HCT116 (cell line): Measurements from ENCODE around the gene CHFR. TPM values are rescaled to one million over a fixed set of nuclear protein-coding genes. Genes with fewer than 3 reads are reported as not detected.
A peak's percentile ranks its signal among the peaks of the same experiment; 100 is the strongest.

Source experiments
- ATAC-seq: fragments of 200-7000 bp; cut with Tn5 transposase; 2 replicates; pipeline ENCODE4 v1.9.1; 2020; ENCODE audit warnings: mild to moderate bottlenecking, moderate library complexity
- BruUV-seq: library from RNA; stranded (reverse); fragments of 400-500 nt; replicated peaks from 2 replicates; lab custom pipeline; 2021; lab: Mats Ljungman, UMichigan
- CTCF ChIA-PET: fragments of 300-600 bp; sonication (Branson Sonifier 250); formaldehyde crosslinking; loops from one replicate; lab custom pipeline; 2021; ENCODE audit warnings: antibody characterized with exemption; lab: Charles Lee
- POLR2A ChIA-PET: fragments of 300-600, 350-600 bp; sonication (Branson Sonifier 250); formaldehyde crosslinking; loops from one replicate; lab custom pipeline; 2021; ENCODE audit warnings: antibody characterized with exemption; lab: Charles Lee
- RAD21 ChIA-PET, 2 experiments: fragments of 300-600 bp; sonication (Branson Sonifier 250); formaldehyde crosslinking; loops; one replicate each; lab custom pipeline; 2023; ENCODE audit warnings: low total read pairs in 2 of 2; ENCODE audit not compliant: uncharacterized antibody in 2 of 2, unreplicated experiment in 2 of 2, low non-redundant PET in 1 of 2; lab: Charles Lee
- DNase-seq: peaks from one replicate; pipeline ENCODE4 v3.0.0-alpha.2; 2010; ENCODE audit warnings: low read depth, low spot score
- H2AFZ ChIP-seq: fragments of 200-600 bp; shearing (Covaris generic), sonication (generic); 2 replicates; pipeline ENCODE4 v1.6.1; 2017; ENCODE audit warnings: low read depth, mixed run types, mixed read lengths, antibody characterized with exemption, low read length; ENCODE audit not compliant: poor library complexity, severe bottlenecking
- H3K27ac ChIP-seq: 2 replicates; pipeline ENCODE4 v1.5.1; 2012; ENCODE audit warnings: low read depth, low read length
- H3K27me3 ChIP-seq: fragments of 200-600 bp; sonication (generic); 2 replicates; pipeline ENCODE4 v1.6.1; 2016; ENCODE audit warnings: mixed run types, low read length, mixed read lengths; ENCODE audit not compliant: insufficient read depth
- H3K36me3 ChIP-seq, 2 experiments: fragments of 200-500 bp in 1 of 2; fragments of 200-600 bp in 1 of 2; sonication (Bioruptor generic) in 1 of 2; sonication (generic) in 1 of 2; 2 replicates each; pipeline versions ENCODE4 v1.5.1 to v1.6.1; 2014 to 2016; ENCODE audit warnings: low read length in 2 of 2, inconsistent platforms in 1 of 2, mixed read lengths in 1 of 2, mixed run types in 1 of 2; ENCODE audit not compliant: insufficient read depth in 2 of 2, control insufficient read depth in 1 of 2
- H3K4me1 ChIP-seq, 2 experiments: fragments of 200-600 bp in 1 of 2; sonication (generic) in 1 of 2; 2 replicates each; pipeline versions ENCODE4 v1.5.1 to v1.6.1; 2012 to 2017; ENCODE audit warnings: low read length in 2 of 2, inconsistent platforms in 1 of 2, mild to moderate bottlenecking in 1 of 2, mixed read lengths in 1 of 2, mixed run types in 1 of 2, moderate library complexity in 1 of 2; ENCODE audit not compliant: insufficient read depth in 2 of 2, control insufficient read depth in 1 of 2
- H3K4me2 ChIP-seq: fragments of 200-600 bp; sonication (generic); 2 replicates; pipeline ENCODE4 v1.6.1; 2017; ENCODE audit warnings: mixed run types, low read length, mixed read lengths
- H3K4me3 ChIP-seq, 2 experiments: fragments of 200-600 bp in 1 of 2; sonication (generic) in 1 of 2; replicated peaks in 1 of 2; 2 replicates each; pipeline ENCODE4 v1.5.1; 2011 to 2016; ENCODE audit warnings: low read length in 2 of 2, control low read depth in 1 of 2, low read depth in 1 of 2, mild to moderate bottlenecking in 1 of 2, mixed read lengths in 1 of 2, mixed run types in 1 of 2
- H3K79me2 ChIP-seq: fragments of 200-600 bp; sonication (generic); 2 replicates; pipeline ENCODE4 v1.6.1; 2017; ENCODE audit warnings: mild to moderate bottlenecking, mixed run types, low read length, moderate library complexity, mixed read lengths; ENCODE audit not compliant: insufficient read depth
- H3K9ac ChIP-seq: fragments of 200-600 bp; sonication (generic); 2 replicates; pipeline ENCODE4 v1.6.1; 2016; ENCODE audit warnings: low read length, mixed read lengths
- H3K9me2 ChIP-seq: fragments of 200-600 bp; sonication (generic), shearing (Covaris generic); 2 replicates; pipeline ENCODE4 v1.6.1; 2017; ENCODE audit warnings: mixed run types, mild to moderate bottlenecking, moderate library complexity; ENCODE audit not compliant: insufficient read depth
- H3K9me3 ChIP-seq, 2 experiments: fragments of 200-500 bp in 1 of 2; fragments of 200-600 bp in 1 of 2; sonication (Bioruptor generic) in 1 of 2; sonication (generic) in 1 of 2; 2 replicates each; pipeline ENCODE4 v1.6.1; 2014 to 2017; ENCODE audit warnings: low read length in 2 of 2, mixed read lengths in 2 of 2, inconsistent platforms in 1 of 2, low read depth in 1 of 2, mild to moderate bottlenecking in 1 of 2, mixed run types in 1 of 2, moderate library complexity in 1 of 2; ENCODE audit not compliant: control insufficient read depth in 1 of 2, insufficient read depth in 1 of 2
- H4K20me1 ChIP-seq: fragments of 200-600 bp; sonication (generic), shearing (Covaris generic); 2 replicates; pipeline ENCODE4 v1.6.1; 2017; ENCODE audit warnings: mixed run types, mild to moderate bottlenecking, moderate library complexity; ENCODE audit not compliant: insufficient read depth
- ATF3 ChIP-seq: IDR thresholded peaks from 2 replicates; pipeline ENCODE4 v1.6.1; 2012
- EGR1 ChIP-seq: IDR thresholded peaks from 2 replicates; pipeline ENCODE4 v1.6.1; 2012; ENCODE audit warnings: low read depth
- ELF1 ChIP-seq: IDR thresholded peaks from 2 replicates; pipeline ENCODE4 v1.6.1; 2012; ENCODE audit warnings: low read depth, borderline replicate concordance
- EZH2 ChIP-seq: fragments of 200-600 bp; sonication (generic); IDR thresholded peaks from 2 replicates; pipeline ENCODE4 v1.6.1; 2017; ENCODE audit warnings: antibody characterized with exemption, mixed run types
- FOSL1 ChIP-seq: IDR thresholded peaks from 2 replicates; pipeline ENCODE4 v1.6.1; 2012; ENCODE audit warnings: low read depth
- JUND ChIP-seq: IDR thresholded peaks from 2 replicates; pipeline ENCODE4 v1.6.1; 2012
- MAX ChIP-seq: IDR thresholded peaks from 2 replicates; pipeline ENCODE4 v1.6.1; 2012
- RAD21 ChIP-seq: IDR thresholded peaks from 2 replicates; pipeline ENCODE4 v1.6.1; 2012; ENCODE audit warnings: low read depth, mild to moderate bottlenecking
- SIN3A ChIP-seq: IDR thresholded peaks from 2 replicates; pipeline ENCODE4 v1.6.1; 2012; ENCODE audit warnings: low read depth
- SP1 ChIP-seq: IDR thresholded peaks from 2 replicates; pipeline ENCODE4 v1.6.1; 2012; ENCODE audit warnings: low read depth
- SRF ChIP-seq: IDR thresholded peaks from 2 replicates; pipeline ENCODE4 v1.6.1; 2012; ENCODE audit warnings: low read depth
- TCF7L2 ChIP-seq: IDR thresholded peaks from 2 replicates; pipeline ENCODE4 v1.7.0; 2011; ENCODE audit warnings: borderline replicate concordance, inconsistent platforms; ENCODE audit not compliant: insufficient read depth, insufficient read length; ENCODE audit errors: extremely low read depth
- YY1 ChIP-seq: IDR thresholded peaks from 2 replicates; pipeline ENCODE4 v1.6.1; 2011; ENCODE audit warnings: low read length, low read depth, moderate library complexity, mild to moderate bottlenecking; ENCODE audit not compliant: insufficient replicate concordance; ENCODE audit errors: extremely low read depth
- ZFX ChIP-seq: fragments of 450-650 bp; IDR thresholded peaks from 2 replicates; pipeline ENCODE4 v1.6.1; 2017
- intact Hi-C: fragments of 100-400 bp; cut with micrococcal nuclease; formaldehyde crosslinking; loops from 2 replicates; pipeline ENCODE4 v1.10.0; 2022
- total RNA-seq: library from RNA; stranded (reverse); gene quantifications from one replicate; pipeline ENCODE4 v1.2.1, GENCODE V29; 2021; ENCODE audit not compliant: unreplicated experiment

Gene CHFR
- total RNA-seq, 1 experiment from 2014 or later, result 0.39 TPM

GRCh38 chr12:132828706-132829534, 58.5 kb downstream of the CHFR start, which contains the start of gene GOLGA3 (continued):
- TF ChIP-seq MAX (peak; percentile 74), TCF7L2 (peak; percentile 62), EZH2 (no peak), RAD21 (no peak)

GRCh38 chr12:132827763-132828703, 59.4 kb downstream of the CHFR start:
- DNase-seq (no peak), ATAC-seq (peak; percentile 48)
- ChIA-PET POLR2A (no interaction called here), RAD21 (no interaction called here), CTCF (no interaction called here)
- intact Hi-C loops, result loop anchor here (10.0 kb wide), 1 partner anchor 63 kb away; the partner anchor contains the start of gene ANKLE2
- H3K4me3 ChIP-seq, result peak overlapping the region; percentile 98 to 99
- TSS peak; percentile 63 for BruUV-seq
- TF ChIP-seq EGR1, result no peak
- peak; percentile 81 for TF ChIP-seq ZFX
- TF ChIP-seq SRF, result no peak
- TF ChIP-seq ELF1, result no peak
- peak; percentile 17; the same call in 1 of the 2 replicates for TF ChIP-seq JUND
- TF ChIP-seq FOSL1, result 0 out of 2 replicates have a peak, but pooled peaks have one; percentile 10
- no peak for TF ChIP-seq ATF3
- no peak for TF ChIP-seq SP1
- no peak for TF ChIP-seq YY1
- TF ChIP-seq SIN3A, result no peak
- H3K27me3 ChIP-seq, result no peaks in the 10 kb centered on the region
- peaks cover 9 to 15% of the 10 kb centered on the region in 2 experiments; a peak in 3 of 4 replicates for H3K4me1 ChIP-seq
- peak overlapping the region; percentile 90 for H3K27ac ChIP-seq
- no peaks in the 10 kb centered on the region for H3K9me3 ChIP-seq
- H4K20me1 ChIP-seq, result no peaks in the 10 kb centered on the region
- H3K79me2 ChIP-seq, result peaks cover 48% of the 10 kb centered on the region
- peak overlapping the region; percentile 83 for H3K9ac ChIP-seq
- H3K9me2 ChIP-seq, result no peaks in the 10 kb centered on the region
- H2AFZ ChIP-seq, result no peak overlapping the region
- H3K36me3 ChIP-seq, result peaks cover 4 to 21% of the 10 kb centered on the region in 2 experiments; a peak in 3 of 4 replicates
- peak overlapping the region; percentile 86 for H3K4me2 ChIP-seq
